Limb (tissue), 2 donors: ENCODE data around the gene AK8.
A peak's percentile ranks its signal among the peaks of the same experiment; 100 is the strongest.

Experiments used
- DNase-seq, 2 donors: peaks; one replicate each; pipeline ENCODE4 v3.0.0-alpha.2; 2016; ENCODE audit errors: extremely low spot score in 2 of 2

Gene AK8

DNA sequence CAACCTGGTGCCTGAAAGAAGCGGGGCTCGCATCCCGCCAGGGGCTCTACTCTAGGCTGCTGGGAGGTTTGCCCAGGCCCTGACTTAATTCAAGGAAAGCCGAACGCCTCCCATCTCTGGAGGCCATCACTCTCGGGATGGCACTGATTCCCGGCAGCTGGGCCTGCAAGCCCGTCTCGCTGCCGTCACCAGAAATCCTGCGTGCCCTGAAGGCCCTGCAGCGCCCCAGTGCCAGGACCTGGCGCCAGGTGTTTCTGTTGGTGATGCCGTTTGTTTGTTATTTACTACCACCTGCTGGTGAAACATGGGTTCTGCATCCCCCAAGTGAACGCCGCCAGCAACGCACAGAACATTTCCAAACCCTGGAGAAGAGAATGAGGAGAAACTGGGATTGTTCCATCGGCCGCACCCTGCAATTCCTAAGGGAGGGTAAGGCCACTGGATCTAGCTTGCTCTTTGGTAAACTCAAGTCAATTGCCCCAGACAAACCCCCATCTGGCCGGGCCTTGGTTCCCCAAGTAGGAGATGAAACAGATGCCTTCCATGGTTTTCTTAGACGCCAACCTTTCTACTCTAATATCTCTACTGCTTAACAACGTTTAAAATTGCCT lies 77.9 kb downstream of the AK8 start:
- DNase-seq = peak; percentile 49 to 76

DNA sequence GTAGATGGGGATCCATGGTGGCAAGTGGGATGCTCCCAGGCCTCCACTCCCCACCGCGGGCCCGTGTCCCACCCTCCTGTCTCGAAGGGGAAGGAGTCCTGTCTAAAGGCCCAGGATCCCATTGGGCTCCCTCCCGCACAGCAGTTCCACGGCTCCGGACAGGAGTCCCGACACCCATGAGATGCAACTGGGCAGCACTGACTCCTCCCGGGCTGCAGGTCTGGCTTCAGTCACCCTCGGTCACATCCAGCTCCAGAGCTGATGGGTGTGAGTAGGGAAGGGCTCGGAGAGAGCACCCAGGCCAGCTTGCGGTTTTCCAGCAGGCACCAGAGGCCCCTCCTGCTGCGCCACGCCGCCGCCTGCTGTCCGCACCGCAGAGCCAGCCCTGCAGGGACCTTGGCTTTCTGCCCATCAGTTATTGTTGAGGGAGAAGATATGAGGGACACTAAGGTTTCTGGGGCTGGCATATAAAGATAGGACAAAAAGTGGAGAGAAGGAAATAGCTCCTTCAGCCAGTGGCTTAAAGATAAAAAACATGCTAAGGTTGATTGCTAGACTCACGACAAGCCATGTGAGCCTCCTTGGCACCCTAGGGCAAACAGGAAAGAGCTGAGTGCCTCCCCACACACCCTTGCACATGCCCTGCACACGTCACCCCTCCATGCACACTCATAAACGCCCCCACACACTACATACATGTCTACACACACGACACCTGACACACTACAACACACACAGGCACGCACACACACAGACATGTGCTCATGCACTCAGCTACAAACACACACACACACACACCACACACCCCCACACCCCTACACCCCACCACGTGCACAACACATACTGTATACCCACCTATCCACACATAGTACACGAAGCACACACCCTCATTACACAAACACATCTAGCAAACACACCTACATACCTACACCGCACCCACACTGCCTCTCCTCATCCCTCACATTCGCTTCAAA lies 79.0 kb downstream of the AK8 start:
- DNase-seq = no peak

DNA sequence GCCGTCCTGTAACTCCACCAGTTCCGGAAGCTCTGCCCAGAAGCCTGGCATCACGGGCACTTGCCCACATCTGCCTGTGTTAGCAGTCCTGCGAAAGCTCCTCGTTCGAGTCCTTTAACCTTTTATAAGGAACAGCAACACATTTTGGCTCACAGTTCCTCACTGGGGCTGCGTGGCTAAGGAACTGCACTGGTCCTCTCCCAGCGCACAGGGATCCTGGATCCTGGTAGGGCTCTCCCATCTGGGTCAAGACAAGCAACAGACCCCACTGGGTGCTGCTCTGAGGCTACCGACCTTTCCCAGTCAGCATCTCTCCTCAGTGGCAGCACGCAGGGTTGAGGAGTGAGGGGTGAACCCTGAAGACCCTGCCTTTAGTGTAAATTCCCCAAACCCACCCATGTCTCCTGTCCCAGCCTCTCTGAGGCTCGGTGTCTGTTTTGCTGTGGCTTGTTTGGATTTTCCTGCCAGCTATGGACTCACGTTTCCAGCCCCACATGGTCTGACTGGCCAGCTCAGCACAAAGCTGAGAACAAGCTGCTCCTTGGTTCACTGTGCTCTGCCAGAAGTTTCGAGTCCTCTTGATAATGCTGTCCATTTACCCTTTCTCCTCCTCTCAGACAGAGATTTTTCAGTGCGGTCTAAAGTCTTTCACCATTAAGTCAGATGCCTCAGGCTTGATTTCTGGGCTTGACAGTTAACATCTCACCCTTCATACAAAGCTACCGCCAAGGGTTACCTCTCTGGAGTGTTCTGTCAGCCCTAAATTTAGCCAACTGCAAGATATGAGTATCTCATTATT lies 80.0 kb downstream of the AK8 start:
- no peak for DNase-seq

DNA sequence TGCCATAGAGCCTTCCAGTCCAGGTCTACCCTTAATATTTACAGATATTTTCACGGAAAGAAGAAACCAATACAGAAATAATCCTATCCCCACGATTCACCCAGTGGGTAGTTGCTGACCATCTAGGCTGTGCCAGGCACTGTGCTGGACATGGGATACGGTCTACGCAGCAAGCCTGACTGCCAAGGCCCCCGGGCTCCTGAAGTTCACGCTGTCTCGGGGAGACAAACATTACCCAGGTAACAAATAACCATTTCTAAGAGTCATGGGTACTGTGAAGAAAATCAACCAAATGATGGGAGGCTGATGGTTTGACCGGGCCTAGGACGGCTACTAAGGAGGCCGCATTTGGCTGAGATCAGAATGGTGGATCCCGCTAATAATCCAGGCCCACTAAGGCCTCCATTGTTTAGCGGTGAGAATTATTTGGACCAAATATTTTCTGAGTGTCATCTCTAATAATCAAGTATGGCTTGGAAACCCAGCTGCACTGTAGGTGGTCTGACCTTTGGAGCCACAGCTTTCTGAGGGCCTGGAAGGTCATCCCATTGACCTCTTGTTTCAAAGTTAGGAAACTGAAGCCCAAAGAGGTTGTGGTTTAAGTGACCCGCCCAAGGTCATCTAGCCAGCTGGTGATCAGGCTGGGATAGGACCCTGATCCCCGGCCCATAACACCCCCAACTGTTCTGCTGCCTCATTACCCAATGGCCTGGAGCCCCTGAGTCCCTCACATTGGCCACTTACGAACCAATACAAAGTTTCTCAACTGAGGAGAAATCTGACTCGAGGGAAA lies 82.4 kb downstream of the AK8 start:
- DNase-seq = no peak

DNA sequence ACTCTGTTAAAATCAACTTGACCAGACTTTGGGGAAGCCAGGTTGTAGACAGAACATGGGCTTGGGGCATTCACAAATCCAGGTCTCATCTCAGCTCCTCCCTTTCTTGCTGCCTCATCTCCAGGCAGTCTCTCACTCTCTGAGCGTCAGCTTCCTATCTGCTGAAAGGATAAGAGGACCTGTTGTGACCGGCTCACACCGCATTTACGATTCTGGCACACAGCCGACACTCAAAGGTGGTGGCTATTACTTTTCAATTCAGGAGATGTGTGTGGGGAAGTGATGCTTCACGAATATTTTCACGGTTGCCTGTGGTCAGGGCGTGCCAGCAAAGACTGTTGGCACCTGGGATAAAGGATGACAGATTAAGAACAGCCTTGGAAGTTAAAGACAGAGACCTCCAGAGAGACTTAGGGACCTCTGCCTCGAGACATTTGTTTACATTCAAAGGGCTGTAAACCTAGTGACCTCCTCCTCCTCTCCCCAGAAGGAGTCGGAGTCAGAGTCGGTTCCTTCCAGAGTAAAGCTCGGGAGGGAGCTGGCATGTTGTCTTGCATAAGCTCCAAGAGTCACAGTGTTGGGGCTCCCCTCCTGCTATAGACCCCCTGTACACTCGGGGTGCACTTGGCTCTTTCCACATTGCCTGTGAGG lies 83.2 kb downstream of the AK8 start:
- DNase-seq = no peak

DNA sequence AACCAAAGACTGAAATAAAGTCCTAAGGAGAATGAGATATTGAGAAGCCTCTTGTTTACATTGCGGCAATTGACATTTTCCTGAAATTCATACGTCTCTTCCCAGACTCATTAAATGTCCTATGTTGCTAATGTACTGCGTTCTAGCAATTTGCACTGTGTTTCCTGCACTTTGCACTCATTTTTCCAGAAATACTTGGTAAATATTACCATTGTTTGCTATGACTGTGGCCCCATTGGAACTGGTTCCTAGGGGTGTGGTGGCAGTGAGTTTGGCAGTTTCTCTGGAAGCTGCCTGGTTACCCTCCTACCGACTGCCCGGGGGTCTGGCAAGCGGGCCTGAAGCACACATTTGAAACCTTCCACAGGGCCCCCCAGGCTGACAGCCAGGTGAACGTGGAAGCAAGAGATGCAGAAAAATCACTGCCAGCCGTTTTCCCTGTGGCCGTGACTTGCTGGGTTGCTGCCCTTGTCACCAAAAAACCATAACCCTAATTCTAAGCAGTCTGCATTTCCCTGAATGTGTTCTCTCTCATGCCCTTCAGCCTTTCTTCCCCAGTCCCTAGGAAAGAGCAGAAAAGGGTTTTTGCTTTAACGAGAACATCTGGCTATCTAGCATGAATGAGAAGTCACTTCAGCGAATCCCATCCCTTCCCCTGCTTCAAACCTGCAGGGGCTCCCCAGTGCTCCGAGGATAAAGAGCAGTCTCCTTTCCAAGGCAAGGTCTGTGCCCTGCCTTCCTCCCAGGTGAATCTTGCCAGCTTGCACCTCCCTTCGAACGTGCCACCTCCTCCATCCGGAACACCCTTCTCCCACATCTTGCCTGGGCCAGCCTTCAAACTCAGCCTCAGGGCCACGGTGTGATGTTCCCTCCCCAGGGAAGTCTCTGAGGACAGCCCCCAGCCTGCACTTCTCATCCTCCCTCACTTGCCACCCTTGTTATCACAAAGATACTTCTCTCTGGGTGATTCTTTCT lies 84.2 kb downstream of the AK8 start:
- no peak for DNase-seq

DNA sequence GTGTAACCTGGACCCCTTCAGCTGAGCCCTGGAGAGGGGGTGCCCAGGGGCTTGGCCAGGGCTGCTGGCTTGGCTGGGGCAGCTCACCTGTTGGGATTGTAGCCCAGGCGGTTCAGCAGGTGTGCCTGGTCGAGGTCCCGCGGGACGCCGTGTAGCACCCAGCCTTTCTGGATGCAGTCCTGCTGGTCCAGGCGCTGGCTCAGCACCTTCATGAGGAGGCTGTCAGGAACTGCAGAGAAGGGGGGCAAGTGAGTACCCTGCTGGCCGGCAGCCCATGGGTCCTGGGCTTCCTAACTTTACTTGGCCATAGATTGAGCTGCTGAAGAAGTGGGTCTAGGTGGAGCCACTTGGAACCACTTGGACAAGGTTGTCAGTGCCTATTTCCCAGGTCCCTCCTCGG lies 85.5 kb downstream of the AK8 start:
- DNase-seq = no peak

DNA sequence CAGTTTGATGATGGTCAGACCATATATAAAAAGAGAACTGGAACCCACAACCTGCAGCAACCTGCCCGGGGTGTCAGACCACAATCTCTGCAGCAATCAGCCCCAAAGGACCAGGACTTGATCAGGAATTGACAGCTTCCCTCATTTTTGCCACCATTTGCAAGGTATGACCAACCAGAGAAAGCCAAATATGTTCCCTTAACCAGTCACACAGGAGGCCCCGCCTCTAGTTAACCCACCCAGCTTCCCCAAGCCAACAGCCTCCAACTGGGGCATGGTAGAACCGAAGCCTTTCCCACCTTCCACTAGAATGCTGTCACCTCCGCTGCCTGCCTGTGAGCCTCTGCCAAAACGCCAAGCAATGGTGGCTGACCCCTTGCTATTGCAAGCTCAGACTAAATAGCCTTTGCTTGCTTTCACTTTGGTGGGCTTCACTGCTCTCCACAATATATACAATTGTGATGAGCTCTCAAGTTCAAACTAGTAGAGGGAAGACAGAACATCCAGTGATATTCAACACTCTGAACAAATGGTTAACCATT lies 86.3 kb downstream of the AK8 start:
- DNase-seq = no peak

DNA sequence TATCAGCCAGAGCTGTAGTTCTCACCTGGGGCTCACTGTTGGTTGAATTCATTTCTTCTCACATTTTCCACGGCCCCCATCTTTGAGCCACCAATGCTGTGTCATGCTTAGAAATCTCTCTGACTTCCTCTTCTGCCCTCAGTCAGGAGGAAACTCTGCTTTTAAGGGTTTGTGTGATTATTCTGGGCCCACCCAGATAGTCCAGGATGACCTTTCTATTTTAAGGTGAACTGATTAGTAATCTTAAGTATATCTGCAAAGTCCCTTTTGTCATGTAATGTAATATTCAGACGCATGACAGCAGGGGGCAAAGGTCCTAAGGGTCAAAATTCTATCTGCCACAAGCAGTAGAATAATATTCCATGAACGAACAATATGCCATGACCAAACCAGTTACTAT lies 88.4 kb downstream of the AK8 start:
- DNase-seq = no peak

DNA sequence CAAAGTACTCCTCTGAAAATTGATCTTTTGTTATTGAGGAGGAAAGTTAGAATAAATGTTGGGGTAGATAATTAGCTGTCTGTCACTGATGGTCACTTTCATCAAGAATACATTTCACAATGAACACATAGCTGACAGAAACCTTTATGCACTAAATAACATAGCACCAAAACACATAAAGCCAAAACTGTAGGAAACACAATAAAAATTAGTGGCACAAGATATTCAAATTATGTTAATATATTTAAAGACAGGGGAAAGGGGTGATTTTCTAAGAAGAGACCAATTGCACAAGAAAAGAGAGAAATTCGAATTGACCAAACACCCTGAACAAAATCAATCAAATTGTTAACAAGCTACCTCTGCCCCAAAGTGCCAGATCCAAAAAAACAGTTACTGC lies 89.7 kb downstream of the AK8 start:
- DNase-seq = no peak

DNA sequence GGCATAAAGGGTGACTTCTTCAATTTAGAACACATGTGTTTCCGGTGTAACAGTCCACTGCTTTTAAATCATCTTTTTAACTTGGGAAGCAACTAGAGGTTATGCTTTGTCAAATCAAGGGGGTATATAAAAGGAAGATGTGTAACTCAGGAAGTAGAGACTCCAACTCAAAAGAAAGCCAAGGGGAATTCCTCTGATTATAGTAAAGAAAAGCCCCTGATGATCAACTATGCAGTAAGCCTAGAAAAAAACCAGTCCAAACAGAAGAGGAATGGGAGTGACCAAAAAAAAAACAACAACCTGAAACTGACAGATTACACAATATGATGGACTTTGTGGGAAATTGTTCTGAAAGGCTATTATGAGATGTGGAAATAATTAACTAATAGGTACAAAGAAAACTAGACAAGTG lies 90.3 kb downstream of the AK8 start:
- DNase-seq = no peak

DNA sequence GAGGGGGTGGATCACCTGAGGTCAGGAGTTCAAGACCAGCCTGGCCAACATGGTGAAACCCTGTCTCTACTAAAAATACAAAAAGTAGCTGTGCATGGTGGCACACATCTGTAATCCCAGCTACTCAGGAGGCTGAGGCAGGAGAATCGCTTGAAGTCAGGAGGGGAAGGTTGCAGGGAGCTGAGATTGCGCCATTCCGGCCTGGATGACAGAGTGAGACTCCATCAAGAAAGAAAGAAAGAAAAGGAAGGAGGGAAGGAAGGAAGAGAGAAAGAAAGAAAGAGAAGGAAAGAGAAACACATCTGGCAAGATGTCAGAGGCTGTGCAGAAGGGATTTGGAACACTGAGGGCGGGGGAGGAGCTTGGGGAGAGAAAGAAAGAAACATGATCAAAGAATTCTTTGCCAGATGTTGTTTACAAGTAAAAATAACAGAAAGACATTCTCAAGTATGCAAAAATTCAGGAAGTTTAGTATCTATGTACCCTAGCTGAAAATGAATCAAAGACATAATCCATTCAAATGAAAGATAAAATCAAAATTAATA lies 93.7 kb downstream of the AK8 start:
- DNase-seq = no peak

DNA sequence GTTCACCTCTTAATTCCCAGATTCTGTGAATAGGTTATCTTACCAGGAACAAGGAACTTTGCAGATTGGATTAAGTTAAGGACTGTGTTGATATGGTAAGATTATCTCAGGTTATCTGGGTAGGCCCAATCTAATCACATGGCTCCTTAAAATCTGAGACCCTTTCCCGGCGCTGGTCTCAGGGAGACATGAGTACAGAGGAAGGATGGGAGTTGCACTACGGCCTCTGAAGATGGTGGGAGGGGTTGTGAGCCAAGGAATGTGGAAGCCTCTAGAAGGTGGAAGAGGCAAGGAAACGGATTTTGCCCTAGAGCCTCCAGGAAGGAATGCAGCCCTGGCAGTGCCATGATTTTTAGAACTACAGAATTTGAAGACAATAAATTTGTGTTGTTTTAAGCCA lies 95.1 kb downstream of the AK8 start:
- no peak for DNase-seq

DNA sequence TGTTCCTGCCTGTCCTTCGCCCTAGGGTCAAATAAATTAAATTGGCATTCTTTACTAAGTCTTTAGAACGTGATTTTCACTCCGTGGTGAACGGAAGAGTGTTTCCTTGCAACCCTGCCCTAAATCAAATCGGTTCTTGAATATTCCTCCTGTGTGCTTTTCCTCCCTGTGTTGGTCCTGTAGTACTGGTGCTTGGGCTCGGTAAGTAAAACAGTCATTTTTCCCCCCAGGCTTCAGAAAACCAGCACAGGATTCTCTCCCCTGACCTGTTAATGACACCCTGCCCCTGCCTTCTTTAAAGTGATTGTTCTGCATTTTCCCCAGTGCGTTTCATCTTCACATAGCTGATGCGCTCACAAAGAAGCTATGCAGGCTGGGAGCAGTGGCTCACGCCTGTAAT lies 96.0 kb downstream of the AK8 start:
- no peak for DNase-seq

DNA sequence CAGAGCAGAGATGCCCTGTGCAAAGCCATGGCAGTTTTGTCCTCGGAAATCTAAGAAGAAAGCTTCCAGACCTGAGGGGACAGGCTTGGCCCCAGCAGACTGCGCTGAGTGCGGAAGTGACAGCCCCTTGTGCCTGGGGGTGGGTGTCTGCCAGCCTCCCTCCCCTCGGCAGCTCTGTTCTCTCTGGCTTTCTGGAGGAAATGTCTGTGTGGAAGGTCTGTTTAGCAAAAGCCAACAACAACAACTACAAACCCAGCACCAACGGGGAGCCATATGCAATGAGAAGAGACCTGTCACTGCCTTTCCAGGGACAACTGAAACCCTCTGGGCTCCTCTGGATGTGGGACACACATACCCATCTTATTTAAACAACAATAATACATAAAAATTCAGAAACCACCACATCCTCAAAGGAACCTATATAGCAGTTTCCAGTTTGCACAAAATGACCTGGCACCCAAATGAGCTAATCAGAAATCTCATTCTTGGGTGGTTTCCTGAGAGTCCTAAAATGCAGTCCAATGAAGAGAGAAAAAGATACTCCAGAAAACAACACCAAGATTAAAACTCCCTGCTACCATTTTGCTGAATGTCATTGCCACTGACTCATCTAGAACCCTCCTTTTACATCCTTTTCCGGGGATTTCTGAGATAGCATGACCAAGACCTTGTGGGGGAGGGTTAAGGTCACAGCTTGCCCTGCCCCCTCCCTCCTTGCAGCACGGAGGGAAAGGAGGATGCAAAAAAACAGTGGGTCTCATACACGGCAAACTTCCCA lies 97.7 kb downstream of the AK8 start:
- no peak for DNase-seq

DNA sequence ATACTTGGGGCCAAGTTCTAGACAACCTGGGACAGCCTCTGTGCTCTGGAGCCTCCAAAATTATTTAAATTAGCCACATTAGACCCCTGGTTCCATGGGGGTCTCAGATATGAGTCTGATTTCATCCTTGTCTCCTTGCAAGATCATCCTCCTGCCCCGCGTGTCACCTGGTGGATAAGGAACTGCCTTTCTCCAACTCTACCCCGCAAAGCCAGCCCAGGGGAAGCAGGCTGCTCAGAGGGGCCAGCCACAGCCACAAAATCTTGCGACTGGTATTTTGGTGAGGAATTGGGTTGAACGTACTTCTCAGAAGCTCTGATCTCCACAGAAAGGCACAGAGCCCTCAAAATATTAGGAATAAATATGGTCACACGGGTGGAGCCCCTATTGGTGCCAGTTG lies 101.2 kb downstream of the AK8 start:
- DNase-seq = no peak

DNA sequence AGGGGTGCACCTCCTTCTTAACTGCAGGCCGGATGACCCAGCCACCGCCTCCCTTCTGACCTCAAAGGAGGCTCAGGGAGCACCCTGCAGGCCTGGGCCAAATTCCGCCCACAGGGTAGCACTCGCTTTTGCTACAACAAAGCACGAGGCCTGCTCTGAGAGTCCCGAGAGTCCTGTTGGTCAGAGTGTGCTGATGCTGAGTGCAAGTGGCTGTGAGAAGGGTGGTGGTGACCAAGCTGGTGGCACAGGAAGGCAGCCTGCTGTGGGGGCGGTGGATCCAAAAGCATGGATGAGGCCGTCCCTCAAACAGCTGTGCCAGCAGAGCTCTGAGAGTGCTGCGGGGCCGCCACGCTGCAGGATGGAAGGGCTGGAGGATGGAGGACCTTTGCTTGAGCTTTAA lies 101.8 kb downstream of the AK8 start:
- no peak for DNase-seq

DNA sequence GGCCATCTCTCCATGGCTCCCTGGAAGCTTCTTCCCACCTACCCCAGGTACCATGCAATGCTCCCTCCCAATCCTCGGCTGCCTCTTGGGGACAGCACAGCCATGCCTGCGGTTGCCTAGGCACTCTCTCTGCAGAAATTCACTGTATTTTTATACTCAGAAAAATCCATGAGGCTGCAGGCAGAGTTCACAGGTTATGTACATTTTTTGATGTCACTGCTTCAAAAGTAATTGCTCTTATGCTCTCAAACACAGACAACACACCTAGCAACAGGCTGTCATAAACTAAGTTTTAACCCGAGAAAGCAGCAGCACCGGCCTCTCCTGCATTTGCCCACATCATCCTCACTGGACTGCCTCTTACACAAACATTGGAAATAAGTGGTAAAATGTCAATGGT lies 102.4 kb downstream of the AK8 start:
- no peak for DNase-seq
